HEK293 (cell line): ENCODE measurements around the gene MTHFSD.

ENCODE experiments used
- GLIS1 ChIP-seq: fragments of 450-650 bp; formaldehyde crosslinking; IDR thresholded peaks from 2 replicates; pipeline ENCODE4 v1.5.1; 2016; ENCODE audit warnings: missing biosample characterization, missing genetic modification characterization
- KLF1 ChIP-seq: fragments of 450-650 bp; formaldehyde crosslinking; IDR thresholded peaks from 2 replicates; pipeline ENCODE4 v1.5.1; 2016; ENCODE audit warnings: missing biosample characterization, missing genetic modification characterization
- KLF16 ChIP-seq: fragments of 450-650 bp; formaldehyde crosslinking; IDR thresholded peaks from 2 replicates; pipeline ENCODE4 v1.5.1; 2017; ENCODE audit warnings: missing biosample characterization, missing genetic modification characterization
- SP2 ChIP-seq: fragments of 450-650 bp; formaldehyde crosslinking; IDR thresholded peaks from 2 replicates; pipeline ENCODE4 v1.5.1; 2016; ENCODE audit warnings: missing biosample characterization, missing genetic modification characterization
- YY1 ChIP-seq: fragments of 450-650 bp; formaldehyde crosslinking; IDR thresholded peaks from 2 replicates; pipeline ENCODE4 v1.5.1; 2018; ENCODE audit warnings: missing biosample characterization, missing genetic modification characterization
- ZNF112 ChIP-seq: fragments of 450-650 bp; formaldehyde crosslinking; IDR thresholded peaks from 2 replicates; pipeline ENCODE4 v1.5.0; 2017; ENCODE audit warnings: missing biosample characterization, missing genetic modification characterization
- ZNF140 ChIP-seq: fragments of 450-650 bp; formaldehyde crosslinking; IDR thresholded peaks from 2 replicates; pipeline ENCODE4 v1.5.1; 2016; ENCODE audit warnings: missing biosample characterization, missing genetic modification characterization
- ZNF529 ChIP-seq: fragments of 450-650 bp; formaldehyde crosslinking; IDR thresholded peaks from 2 replicates; pipeline ENCODE4 v1.5.1; 2017; ENCODE audit warnings: missing genetic modification characterization, missing biosample characterization; ENCODE audit not compliant: insufficient replicate concordance
- ZNF571 ChIP-seq: fragments of 450-650 bp; formaldehyde crosslinking; IDR thresholded peaks from 2 replicates; pipeline ENCODE4 v1.5.0; 2017; ENCODE audit warnings: missing biosample characterization, missing genetic modification characterization
- ZNF629 ChIP-seq: fragments of 450-650 bp; formaldehyde crosslinking; IDR thresholded peaks from 2 replicates; pipeline ENCODE4 v1.5.1; 2017; ENCODE audit warnings: missing biosample characterization, missing genetic modification characterization
- TF ChIP-seq, protein P1 (sequence below): fragments of 450-650 bp; formaldehyde crosslinking; conservative IDR thresholded peaks from 2 replicates; pipeline ENCODE4 v1.5.1; 2016; ENCODE audit warnings: low read depth, missing biosample characterization, missing genetic modification characterization
- TF ChIP-seq, protein P2 (sequence below): fragments of 450-650 bp; formaldehyde crosslinking; IDR thresholded peaks from 2 replicates; pipeline ENCODE4 v1.5.1; 2016; ENCODE audit warnings: missing biosample characterization, missing genetic modification characterization
- TF ChIP-seq, protein P3 (sequence below): fragments of 450-650 bp; formaldehyde crosslinking; IDR thresholded peaks from 2 replicates; pipeline ENCODE4 v1.5.1; 2016; ENCODE audit warnings: missing biosample characterization, missing genetic modification characterization
- TF ChIP-seq, protein P4 (sequence below): fragments of 450-650 bp; IDR thresholded peaks from 2 replicates; pipeline ENCODE4 v1.5.1; 2018; ENCODE audit warnings: missing biosample characterization, mild to moderate bottlenecking, missing genetic modification characterization

The MTHFSD gene

DNA sequence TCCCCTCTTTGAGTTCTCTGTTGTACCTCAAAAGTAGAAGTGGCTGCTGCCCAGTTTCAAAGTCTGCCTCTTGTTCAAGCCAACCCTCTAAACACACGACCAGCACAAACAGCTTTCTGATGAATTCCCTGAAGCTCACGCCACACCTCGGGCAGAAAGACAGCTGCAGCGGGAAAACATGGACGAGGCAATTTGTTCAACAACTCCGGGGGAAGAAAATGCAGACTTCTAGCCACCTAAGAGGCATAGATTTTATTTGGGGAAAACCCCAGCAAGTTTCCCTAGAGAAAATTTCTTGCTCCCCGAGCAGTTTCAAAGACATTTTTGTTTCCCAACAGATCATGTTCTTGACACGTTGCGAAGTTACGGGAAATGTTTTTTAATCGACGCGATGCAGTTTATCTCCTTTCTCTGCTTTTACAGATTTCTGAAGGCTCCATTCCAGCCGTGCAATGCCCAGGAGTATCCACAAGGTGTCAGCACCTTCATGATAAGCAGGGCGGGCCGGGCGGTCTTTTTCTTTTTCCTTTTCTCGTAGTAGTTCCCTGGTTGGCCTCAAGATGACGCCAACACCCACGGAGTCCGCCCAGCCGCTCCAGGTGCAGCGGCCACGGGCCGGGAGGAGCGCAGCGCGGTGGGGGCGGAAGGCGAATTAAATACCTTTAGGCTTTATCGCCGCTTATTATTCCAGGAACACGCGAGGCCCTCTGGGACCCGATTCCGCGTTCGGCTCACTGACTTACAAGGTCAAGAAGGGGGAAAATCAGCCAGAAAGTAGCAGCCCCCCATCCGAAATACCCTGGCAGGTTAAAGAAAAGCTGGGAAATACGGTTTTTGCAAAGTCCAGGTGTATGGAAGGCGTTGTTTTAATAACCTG lies 8.7 kb upstream of the MTHFSD start (continued):
- TF ChIP-seq KLF16 (tag by site-specific recombination) (peak; percentile 43; the same call in 1 of the 2 replicates), SP2 (no peak), YY1 (tag by site-specific recombination) (no peak), GLIS1 (peak; percentile 43), ZNF571 (no peak), KLF1 (tag by site-specific recombination) (0 out of 2 replicates have a peak, but pooled peaks have one; percentile 28), ZNF629 (peak; percentile 37; the same call in 1 of the 2 replicates), ZNF112 (tag by site-specific recombination) (no peak), ZNF529 (tag by site-specific recombination) (no peak), ZNF140 (no peak)
- TF ChIP-seq, protein P1, sequence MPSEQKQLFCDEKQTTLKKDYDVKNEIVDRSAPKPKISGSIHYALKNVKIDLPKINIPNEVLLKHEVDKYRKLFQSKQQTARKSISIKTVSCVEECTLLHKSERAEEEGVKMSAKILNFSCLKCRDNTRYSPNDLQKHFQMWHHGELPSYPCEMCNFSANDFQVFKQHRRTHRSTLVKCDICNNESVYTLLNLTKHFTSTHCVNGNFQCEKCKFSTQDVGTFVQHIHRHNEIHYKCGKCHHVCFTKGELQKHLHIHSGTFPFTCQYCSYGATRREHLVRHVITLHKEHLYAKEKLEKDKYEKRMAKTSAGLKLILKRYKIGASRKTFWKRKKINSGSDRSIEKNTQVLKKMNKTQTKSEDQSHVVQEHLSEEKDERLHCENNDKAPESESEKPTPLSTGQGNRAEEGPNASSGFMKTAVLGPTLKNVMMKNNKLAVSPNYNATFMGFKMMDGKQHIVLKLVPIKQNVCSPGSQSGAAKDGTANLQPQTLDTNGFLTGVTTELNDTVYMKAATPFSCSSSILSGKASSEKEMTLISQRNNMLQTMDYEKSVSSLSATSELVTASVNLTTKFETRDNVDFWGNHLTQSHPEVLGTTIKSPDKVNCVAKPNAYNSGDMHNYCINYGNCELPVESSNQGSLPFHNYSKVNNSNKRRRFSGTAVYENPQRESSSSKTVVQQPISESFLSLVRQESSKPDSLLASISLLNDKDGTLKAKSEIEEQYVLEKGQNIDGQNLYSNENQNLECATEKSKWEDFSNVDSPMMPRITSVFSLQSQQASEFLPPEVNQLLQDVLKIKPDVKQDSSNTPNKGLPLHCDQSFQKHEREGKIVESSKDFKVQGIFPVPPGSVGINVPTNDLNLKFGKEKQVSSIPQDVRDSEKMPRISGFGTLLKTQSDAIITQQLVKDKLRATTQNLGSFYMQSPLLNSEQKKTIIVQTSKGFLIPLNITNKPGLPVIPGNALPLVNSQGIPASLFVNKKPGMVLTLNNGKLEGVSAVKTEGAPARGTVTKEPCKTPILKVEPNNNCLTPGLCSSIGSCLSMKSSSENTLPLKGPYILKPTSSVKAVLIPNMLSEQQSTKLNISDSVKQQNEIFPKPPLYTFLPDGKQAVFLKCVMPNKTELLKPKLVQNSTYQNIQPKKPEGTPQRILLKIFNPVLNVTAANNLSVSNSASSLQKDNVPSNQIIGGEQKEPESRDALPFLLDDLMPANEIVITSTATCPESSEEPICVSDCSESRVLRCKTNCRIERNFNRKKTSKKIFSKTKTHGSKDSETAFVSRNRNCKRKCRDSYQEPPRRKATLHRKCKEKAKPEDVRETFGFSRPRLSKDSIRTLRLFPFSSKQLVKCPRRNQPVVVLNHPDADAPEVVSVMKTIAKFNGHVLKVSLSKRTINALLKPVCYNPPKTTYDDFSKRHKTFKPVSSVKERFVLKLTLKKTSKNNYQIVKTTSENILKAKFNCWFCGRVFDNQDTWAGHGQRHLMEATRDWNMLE (tag by site-specific recombination) = no peak
- TF ChIP-seq, protein P2, sequence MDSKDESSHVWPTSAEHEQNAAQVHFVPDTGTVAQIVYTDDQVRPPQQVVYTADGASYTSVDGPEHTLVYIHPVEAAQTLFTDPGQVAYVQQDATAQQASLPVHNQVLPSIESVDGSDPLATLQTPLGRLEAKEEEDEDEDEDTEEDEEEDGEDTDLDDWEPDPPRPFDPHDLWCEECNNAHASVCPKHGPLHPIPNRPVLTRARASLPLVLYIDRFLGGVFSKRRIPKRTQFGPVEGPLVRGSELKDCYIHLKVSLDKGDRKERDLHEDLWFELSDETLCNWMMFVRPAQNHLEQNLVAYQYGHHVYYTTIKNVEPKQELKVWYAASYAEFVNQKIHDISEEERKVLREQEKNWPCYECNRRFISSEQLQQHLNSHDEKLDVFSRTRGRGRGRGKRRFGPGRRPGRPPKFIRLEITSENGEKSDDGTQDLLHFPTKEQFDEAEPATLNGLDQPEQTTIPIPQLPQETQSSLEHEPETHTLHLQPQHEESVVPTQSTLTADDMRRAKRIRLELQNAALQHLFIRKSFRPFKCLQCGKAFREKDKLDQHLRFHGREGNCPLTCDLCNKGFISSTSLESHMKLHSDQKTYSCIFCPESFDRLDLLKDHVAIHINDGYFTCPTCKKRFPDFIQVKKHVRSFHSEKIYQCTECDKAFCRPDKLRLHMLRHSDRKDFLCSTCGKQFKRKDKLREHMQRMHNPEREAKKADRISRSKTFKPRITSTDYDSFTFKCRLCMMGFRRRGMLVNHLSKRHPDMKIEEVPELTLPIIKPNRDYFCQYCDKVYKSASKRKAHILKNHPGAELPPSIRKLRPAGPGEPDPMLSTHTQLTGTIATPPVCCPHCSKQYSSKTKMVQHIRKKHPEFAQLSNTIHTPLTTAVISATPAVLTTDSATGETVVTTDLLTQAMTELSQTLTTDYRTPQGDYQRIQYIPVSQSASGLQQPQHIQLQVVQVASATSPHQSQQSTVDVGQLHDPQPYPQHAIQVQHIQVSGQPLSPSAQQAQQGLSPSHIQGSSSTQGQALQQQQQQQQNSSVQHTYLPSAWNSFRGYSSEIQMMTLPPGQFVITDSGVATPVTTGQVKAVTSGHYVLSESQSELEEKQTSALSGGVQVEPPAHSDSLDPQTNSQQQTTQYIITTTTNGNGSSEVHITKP (tag by site-specific recombination) = peak; percentile 96
- TF ChIP-seq, protein P3, sequence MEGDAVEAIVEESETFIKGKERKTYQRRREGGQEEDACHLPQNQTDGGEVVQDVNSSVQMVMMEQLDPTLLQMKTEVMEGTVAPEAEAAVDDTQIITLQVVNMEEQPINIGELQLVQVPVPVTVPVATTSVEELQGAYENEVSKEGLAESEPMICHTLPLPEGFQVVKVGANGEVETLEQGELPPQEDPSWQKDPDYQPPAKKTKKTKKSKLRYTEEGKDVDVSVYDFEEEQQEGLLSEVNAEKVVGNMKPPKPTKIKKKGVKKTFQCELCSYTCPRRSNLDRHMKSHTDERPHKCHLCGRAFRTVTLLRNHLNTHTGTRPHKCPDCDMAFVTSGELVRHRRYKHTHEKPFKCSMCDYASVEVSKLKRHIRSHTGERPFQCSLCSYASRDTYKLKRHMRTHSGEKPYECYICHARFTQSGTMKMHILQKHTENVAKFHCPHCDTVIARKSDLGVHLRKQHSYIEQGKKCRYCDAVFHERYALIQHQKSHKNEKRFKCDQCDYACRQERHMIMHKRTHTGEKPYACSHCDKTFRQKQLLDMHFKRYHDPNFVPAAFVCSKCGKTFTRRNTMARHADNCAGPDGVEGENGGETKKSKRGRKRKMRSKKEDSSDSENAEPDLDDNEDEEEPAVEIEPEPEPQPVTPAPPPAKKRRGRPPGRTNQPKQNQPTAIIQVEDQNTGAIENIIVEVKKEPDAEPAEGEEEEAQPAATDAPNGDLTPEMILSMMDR = peak; percentile 98
- TF ChIP-seq, protein P4, sequence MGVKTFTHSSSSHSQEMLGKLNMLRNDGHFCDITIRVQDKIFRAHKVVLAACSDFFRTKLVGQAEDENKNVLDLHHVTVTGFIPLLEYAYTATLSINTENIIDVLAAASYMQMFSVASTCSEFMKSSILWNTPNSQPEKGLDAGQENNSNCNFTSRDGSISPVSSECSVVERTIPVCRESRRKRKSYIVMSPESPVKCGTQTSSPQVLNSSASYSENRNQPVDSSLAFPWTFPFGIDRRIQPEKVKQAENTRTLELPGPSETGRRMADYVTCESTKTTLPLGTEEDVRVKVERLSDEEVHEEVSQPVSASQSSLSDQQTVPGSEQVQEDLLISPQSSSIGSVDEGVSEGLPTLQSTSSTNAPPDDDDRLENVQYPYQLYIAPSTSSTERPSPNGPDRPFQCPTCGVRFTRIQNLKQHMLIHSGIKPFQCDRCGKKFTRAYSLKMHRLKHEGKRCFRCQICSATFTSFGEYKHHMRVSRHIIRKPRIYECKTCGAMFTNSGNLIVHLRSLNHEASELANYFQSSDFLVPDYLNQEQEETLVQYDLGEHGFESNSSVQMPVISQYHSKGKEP (tag by site-specific recombination) = 0 out of 2 replicates have a peak, but pooled peaks have one; percentile 37
- TF ChIP-seq, all 188 proteins: peak for 33
